Measurements from ENCODE around the gene PEAR1. TPM values are rescaled to one million over a fixed set of nuclear protein-coding genes. Genes with fewer than 3 reads are reported as not detected.
A peak's percentile ranks its signal among the peaks of the same experiment; 100 is the strongest.

The PEAR1 gene
- polyA plus RNA-seq, 4 donors: 0.22 to 6.5 (median 2.6) TPM

DNA sequence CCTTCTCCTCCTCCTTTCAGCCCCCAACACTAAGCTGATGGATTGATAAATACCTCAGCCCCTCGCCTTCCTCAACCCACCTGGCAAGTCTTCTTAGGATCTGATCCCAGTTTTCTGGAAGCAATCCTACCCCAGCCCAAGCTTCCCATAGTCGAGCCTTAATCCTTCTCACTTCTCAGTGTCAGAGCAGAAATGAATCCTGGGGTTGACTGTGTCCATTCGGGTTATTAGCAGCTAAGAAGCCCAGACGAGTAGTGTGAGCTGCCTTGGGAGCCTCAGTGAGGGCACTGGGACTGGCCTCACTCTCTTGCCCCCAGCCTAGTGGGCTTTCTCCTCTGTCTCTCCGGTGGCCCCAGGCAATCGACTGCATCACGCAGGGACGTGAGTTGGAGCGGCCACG lies 12.4 kb upstream of the PEAR1 start:
- peaks cover 0 to 64% (median 2%) of the 10 kb centered on the region in 3 donors for H3K27me3 ChIP-seq (ENCODE audit: control insufficient read depth in 3 of 3, insufficient read depth in 3 of 3, low read length in 3 of 3)
- 48 to 70% (median 67%) methylated on average over 10 of the region's 10 CpGs for WGBS, 3 donors

DNA sequence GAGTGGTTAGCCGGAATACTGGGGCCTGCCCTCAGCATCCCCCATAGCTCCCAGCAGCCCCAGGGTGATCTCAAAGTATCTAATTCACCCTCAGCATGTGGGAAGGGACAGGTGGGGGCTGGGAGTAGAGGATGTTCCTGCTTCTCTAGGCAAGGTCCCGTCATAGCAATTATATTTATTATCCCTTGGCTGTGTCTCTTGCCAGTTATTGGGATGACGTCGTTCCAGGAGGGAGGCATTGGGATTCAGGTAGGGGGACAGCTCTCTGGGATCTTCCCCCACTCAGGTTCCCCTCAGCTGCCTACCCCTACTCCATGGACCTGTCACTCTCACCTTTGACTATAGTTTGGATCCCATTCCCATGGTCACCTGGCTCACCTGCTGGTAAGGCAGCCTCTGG lies 11.9 kb upstream of the PEAR1 start:
- Histone ChIP-seq H3K4me1 (ENCODE audit: control insufficient read depth in 3 of 3, insufficient read depth in 2 of 3, low read depth in 1 of 3, low read length in 2 of 3) (no peaks in the 10 kb centered on the region), H3K27me3 (ENCODE audit: control insufficient read depth in 3 of 3, insufficient read depth in 3 of 3, low read length in 3 of 3) (peaks cover 0 to 65% (median 2%) of the 10 kb centered on the region in 3 donors)
- no peak for FAIRE-seq

More for the DNA sequence above, 12.4 kb upstream of the PEAR1 start:
- no peak for FAIRE-seq
- H3K4me1 ChIP-seq (ENCODE audit: control insufficient read depth in 3 of 3, insufficient read depth in 2 of 3, low read depth in 1 of 3, low read length in 2 of 3): no peaks in the 10 kb centered on the region
- no peak overlapping the region for H3K4me3 ChIP-seq (ENCODE audit: low read depth in 1 of 3, low read length in 3 of 3)
- H3K9me3 ChIP-seq (ENCODE audit: control insufficient read depth in 2 of 2, insufficient read depth in 1 of 2, low read depth in 1 of 2, low read length in 1 of 2): no peaks in the 10 kb centered on the region
- no peak overlapping the region for H3K27ac ChIP-seq (ENCODE audit: low read depth in 1 of 3, low read length in 2 of 3)
- H3K36me3 ChIP-seq (ENCODE audit: control insufficient read depth in 3 of 3, insufficient read depth in 2 of 3, low read depth in 1 of 3, low read length in 3 of 3): no peaks in the 10 kb centered on the region
- DNase-seq: no peak

DNA sequence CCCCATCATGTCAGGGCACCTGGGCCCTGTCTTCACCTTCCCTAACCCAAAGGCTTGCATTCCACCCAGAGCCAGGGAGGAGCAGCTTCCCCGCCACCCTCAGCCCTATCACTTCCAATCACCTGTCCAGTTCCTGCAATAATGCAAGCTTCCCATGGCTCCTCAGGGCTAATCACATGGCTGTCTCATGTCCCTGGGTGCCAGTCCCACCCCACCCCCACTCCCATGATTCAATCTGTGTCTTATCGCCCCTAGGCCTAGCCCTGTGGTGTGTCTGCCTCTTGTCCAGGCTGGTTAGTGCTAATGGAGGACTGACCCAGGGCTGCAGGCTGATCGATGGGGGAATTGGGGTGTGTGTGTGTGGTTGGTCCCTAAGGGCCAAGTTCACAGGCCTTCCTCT lies 11.0 kb upstream of the PEAR1 start:
- Histone ChIP-seq H3K4me1 (ENCODE audit: control insufficient read depth in 3 of 3, insufficient read depth in 2 of 3, low read depth in 1 of 3, low read length in 2 of 3) (no peaks in the 10 kb centered on the region), H3K9me3 (ENCODE audit: control insufficient read depth in 2 of 2, insufficient read depth in 1 of 2, low read depth in 1 of 2, low read length in 1 of 2) (no peaks in the 10 kb centered on the region), H3K27ac (ENCODE audit: low read depth in 1 of 3, low read length in 2 of 3) (no peak overlapping the region), H3K27me3 (ENCODE audit: control insufficient read depth in 3 of 3, insufficient read depth in 3 of 3, low read length in 3 of 3) (peaks cover 0 to 64% (median 2%) of the 10 kb centered on the region in 3 donors), H3K36me3 (ENCODE audit: control insufficient read depth in 3 of 3, insufficient read depth in 2 of 3, low read depth in 1 of 3, low read length in 3 of 3) (no peaks in the 10 kb centered on the region), H3K4me3 (ENCODE audit: low read depth in 1 of 3, low read length in 3 of 3) (no peak overlapping the region)
- WGBS, 3 donors: 20 to 74% (median 37%) methylated on average over 3 of the region's 3 CpGs
- peak in 1 of 2 donors; percentile 21 for DNase-seq
- no peak for FAIRE-seq

More for the DNA sequence above, 11.9 kb upstream of the PEAR1 start:
- no peak overlapping the region for H3K4me3 ChIP-seq (ENCODE audit: low read depth in 1 of 3, low read length in 3 of 3)
- H3K36me3 ChIP-seq (ENCODE audit: control insufficient read depth in 3 of 3, insufficient read depth in 2 of 3, low read depth in 1 of 3, low read length in 3 of 3): no peaks in the 10 kb centered on the region
- H3K27ac ChIP-seq (ENCODE audit: low read depth in 1 of 3, low read length in 2 of 3): no peak overlapping the region
- no peaks in the 10 kb centered on the region for H3K9me3 ChIP-seq (ENCODE audit: control insufficient read depth in 2 of 2, insufficient read depth in 1 of 2, low read depth in 1 of 2, low read length in 1 of 2)
- 39 to 63% (median 45%) methylated on average over 4 of the region's 4 CpGs for WGBS, 3 donors
- DNase-seq: no peak

DNA sequence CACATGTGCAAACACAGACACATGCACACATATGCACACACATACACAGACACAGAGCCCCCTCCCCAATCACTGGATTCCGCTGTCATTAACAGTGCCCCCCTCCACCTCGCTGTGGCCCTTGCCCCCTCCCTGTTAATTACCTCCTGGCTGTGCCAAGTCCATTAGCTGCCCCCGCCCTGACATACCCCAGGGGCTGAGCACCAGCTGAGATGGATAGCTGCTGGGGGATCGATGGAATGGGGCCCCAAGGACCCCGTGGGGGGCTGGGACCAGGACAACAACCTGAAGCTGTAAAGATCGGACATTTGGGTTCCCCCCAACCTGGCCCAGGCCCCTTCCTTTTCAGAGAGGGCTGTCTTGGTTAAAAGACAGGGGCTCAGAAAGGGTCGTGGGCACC lies 9.6 kb upstream of the PEAR1 start:
- no peaks in the 10 kb centered on the region for H3K36me3 ChIP-seq (ENCODE audit: control insufficient read depth in 3 of 3, insufficient read depth in 2 of 3, low read depth in 1 of 3, low read length in 3 of 3)
- FAIRE-seq: no peak
- H3K4me3 ChIP-seq (ENCODE audit: low read depth in 1 of 3, low read length in 3 of 3): no peak overlapping the region
- H3K27me3 ChIP-seq (ENCODE audit: control insufficient read depth in 3 of 3, insufficient read depth in 3 of 3, low read length in 3 of 3): peaks cover 0 to 63% (median 2%) of the 10 kb centered on the region in 3 donors
- WGBS, 3 donors: 45 to 64% (median 46%) methylated on average over 7 of the region's 7 CpGs
- H3K4me1 ChIP-seq (ENCODE audit: control insufficient read depth in 3 of 3, insufficient read depth in 2 of 3, low read depth in 1 of 3, low read length in 2 of 3): no peaks in the 10 kb centered on the region
- no peak overlapping the region for H3K27ac ChIP-seq (ENCODE audit: low read depth in 1 of 3, low read length in 2 of 3)
- DNase-seq: no peak
- H3K9me3 ChIP-seq (ENCODE audit: control insufficient read depth in 2 of 2, insufficient read depth in 1 of 2, low read depth in 1 of 2, low read length in 1 of 2): no peaks in the 10 kb centered on the region

DNA sequence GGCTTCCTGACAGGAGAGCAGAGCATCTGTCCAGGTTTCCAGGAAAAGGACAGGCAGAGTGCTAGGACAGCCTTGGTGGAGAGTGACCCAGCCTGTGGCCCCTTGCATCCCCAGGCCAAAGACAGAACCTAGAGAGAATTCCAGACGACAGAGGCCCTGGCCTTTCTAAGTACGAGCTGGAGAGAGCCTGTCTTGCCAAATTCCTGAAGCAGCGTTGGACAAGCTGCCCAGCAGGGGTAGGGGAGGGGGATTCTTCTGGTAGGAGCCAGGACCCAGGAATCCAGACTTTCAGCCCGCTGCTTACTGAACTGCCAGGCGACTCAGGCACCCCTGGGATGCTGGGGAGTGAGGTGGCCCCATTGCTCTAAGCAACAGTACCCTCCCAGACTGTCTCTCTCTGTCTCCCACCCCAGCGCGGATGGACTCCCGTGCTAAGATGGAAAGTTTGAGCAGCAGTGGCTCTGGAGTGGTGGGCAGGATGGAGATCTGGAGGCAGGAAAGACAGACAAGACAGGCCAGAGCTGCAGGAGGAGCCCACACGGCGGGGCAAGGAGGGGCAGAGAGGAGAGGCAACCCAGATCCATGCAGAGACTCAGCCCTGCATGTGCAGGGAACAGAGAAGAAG lies 8.8 kb upstream of the PEAR1 start:
- no peak overlapping the region for H3K4me3 ChIP-seq (ENCODE audit: low read depth in 1 of 3, low read length in 3 of 3)
- no peaks in the 10 kb centered on the region for H3K36me3 ChIP-seq (ENCODE audit: control insufficient read depth in 3 of 3, insufficient read depth in 2 of 3, low read depth in 1 of 3, low read length in 3 of 3)
- DNase-seq: no peak
- H3K4me1 ChIP-seq (ENCODE audit: control insufficient read depth in 3 of 3, insufficient read depth in 2 of 3, low read depth in 1 of 3, low read length in 2 of 3): no peaks in the 10 kb centered on the region
- H3K27ac ChIP-seq (ENCODE audit: low read depth in 1 of 3, low read length in 2 of 3): no peak overlapping the region
- peaks cover 0 to 59% (median 2%) of the 10 kb centered on the region in 3 donors for H3K27me3 ChIP-seq (ENCODE audit: control insufficient read depth in 3 of 3, insufficient read depth in 3 of 3, low read length in 3 of 3)
- no peaks in the 10 kb centered on the region for H3K9me3 ChIP-seq (ENCODE audit: control insufficient read depth in 2 of 2, insufficient read depth in 1 of 2, low read depth in 1 of 2, low read length in 1 of 2)
- no peak for FAIRE-seq
- 57 to 67% (median 62%) methylated on average over 10 of the region's 10 CpGs for WGBS, 3 donors

DNA sequence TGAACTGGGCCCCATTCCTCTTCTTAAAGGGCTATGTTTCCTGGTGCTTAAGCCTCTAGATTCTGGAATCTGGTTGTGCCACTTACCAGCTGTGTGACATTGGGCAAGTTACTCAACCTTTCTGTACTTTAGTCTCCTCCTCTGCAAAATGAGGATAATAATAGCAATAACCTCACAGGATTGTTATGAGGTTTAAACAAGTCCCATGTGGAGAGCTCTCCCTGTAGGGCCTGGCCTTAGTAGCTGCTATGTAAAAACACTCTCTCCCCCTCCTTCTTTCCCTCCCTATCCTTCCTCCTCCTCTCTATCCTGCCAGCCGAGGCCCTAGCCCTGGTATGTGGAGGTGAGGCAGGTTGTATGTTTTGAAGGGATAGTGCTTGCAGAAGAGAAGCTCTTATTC lies 8.2 kb upstream of the PEAR1 start:
- Histone ChIP-seq H3K4me1 (ENCODE audit: control insufficient read depth in 3 of 3, insufficient read depth in 2 of 3, low read depth in 1 of 3, low read length in 2 of 3) (no peaks in the 10 kb centered on the region), H3K27ac (ENCODE audit: low read depth in 1 of 3, low read length in 2 of 3) (no peak overlapping the region), H3K36me3 (ENCODE audit: control insufficient read depth in 3 of 3, insufficient read depth in 2 of 3, low read depth in 1 of 3, low read length in 3 of 3) (no peaks in the 10 kb centered on the region), H3K27me3 (ENCODE audit: control insufficient read depth in 3 of 3, insufficient read depth in 3 of 3, low read length in 3 of 3) (peaks cover 0 to 55% (median 2%) of the 10 kb centered on the region in 3 donors), H3K9me3 (ENCODE audit: control insufficient read depth in 2 of 2, insufficient read depth in 1 of 2, low read depth in 1 of 2, low read length in 1 of 2) (no peaks in the 10 kb centered on the region), H3K4me3 (ENCODE audit: low read depth in 1 of 3, low read length in 3 of 3) (no peak overlapping the region)
- no peak for FAIRE-seq
- 22 to 50% (median 50%) methylated on average over 1 of the region's 1 CpG for WGBS, 3 donors
- DNase-seq: no peak

DNA sequence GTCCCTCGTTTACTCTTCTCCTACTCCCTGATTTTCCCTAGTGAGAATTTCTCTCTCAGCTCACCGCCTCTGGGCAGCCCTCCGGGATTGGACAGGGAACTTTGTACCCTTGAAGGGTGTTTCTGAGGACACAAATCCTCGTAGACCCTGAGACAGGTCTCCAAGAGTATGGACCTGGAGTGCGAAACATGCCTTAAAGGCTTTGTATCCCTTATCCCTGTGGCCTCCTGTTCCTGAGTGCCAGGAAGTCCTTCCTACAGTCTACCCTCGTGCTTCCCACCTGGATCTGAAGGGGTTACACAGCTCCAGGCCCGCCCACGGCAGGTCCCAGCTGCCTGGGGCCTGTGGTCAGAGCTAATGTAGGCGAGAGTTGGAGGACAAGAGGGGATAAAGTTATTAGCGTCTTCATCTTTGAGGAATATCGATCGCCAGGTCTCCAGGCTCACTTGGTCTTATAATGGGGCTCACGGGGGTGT lies 7.6 kb upstream of the PEAR1 start:
- no peaks in the 10 kb centered on the region for H3K9me3 ChIP-seq (ENCODE audit: control insufficient read depth in 2 of 2, insufficient read depth in 1 of 2, low read depth in 1 of 2, low read length in 1 of 2)
- no peaks in the 10 kb centered on the region for H3K4me1 ChIP-seq (ENCODE audit: control insufficient read depth in 3 of 3, insufficient read depth in 2 of 3, low read depth in 1 of 3, low read length in 2 of 3)
- DNase-seq: no peak
- WGBS, 3 donors: 39 to 65% (median 47%) methylated on average over 13 of the region's 13 CpGs
- peaks cover 0 to 50% (median 0%) of the 10 kb centered on the region in 3 donors for H3K27me3 ChIP-seq (ENCODE audit: control insufficient read depth in 3 of 3, insufficient read depth in 3 of 3, low read length in 3 of 3)
- H3K4me3 ChIP-seq (ENCODE audit: low read depth in 1 of 3, low read length in 3 of 3): no peak overlapping the region
- H3K27ac ChIP-seq (ENCODE audit: low read depth in 1 of 3, low read length in 2 of 3): no peak overlapping the region
- no peak for FAIRE-seq
- H3K36me3 ChIP-seq (ENCODE audit: control insufficient read depth in 3 of 3, insufficient read depth in 2 of 3, low read depth in 1 of 3, low read length in 3 of 3): no peaks in the 10 kb centered on the region

DNA sequence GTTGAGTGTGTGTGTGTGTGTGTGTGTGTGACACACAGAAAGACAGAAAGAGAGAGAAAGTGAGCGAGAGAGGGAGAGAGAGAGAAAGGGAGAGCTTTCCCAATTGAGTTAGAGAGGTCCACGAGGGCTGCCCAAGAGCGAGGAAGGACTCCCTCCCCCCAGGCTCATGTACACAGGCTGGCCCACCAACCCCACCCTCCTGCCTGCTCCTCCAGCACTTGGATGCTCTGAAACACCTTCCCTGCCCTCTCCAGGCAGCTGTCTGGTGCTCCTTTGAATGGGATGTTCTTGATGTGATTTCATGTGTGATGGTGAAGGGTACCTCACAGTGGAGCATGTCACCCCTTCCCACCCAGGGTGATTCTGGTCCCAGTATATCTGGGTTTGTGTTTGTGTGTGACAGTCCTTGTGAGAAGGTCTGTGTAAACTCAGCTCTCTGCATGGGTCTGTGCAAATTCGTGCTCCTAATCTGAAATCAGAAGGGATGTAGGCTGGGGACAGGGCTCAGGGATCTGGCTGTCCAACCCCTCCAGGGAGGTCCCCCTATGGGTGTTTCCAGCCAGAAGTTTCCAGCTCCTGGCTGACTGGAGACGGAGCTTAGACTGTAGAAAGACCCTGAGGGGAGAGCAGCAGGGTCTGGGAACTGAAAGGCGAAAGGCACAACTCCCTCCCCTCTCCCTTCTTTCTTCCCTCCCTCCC lies 6.8 kb upstream of the PEAR1 start:
- FAIRE-seq: no peak
- no peak overlapping the region for H3K27ac ChIP-seq (ENCODE audit: low read depth in 1 of 3, low read length in 2 of 3)

More for the DNA sequence above, 6.8 kb upstream of the PEAR1 start:
- H3K4me1 ChIP-seq (ENCODE audit: control insufficient read depth in 3 of 3, insufficient read depth in 2 of 3, low read depth in 1 of 3, low read length in 2 of 3): no peaks in the 10 kb centered on the region
- 27 to 38% (median 34%) methylated on average over 6 of the region's 6 CpGs for WGBS, 3 donors
- no peaks in the 10 kb centered on the region for H3K9me3 ChIP-seq (ENCODE audit: control insufficient read depth in 2 of 2, insufficient read depth in 1 of 2, low read depth in 1 of 2, low read length in 1 of 2)
- no peaks in the 10 kb centered on the region for H3K36me3 ChIP-seq (ENCODE audit: control insufficient read depth in 3 of 3, insufficient read depth in 2 of 3, low read depth in 1 of 3, low read length in 3 of 3)
- no peak overlapping the region for H3K4me3 ChIP-seq (ENCODE audit: low read depth in 1 of 3, low read length in 3 of 3)
- no peak for DNase-seq
- H3K27me3 ChIP-seq (ENCODE audit: control insufficient read depth in 3 of 3, insufficient read depth in 3 of 3, low read length in 3 of 3): peaks cover 0 to 51% (median 0%) of the 10 kb centered on the region in 3 donors
